Astrocyte of the spinal cord (primary cell): ENCODE measurements around the gene NACC1.

Source experiments
- DNase-seq: peaks from one replicate; pipeline ENCODE4 v3.0.0; 2011; ENCODE audit warnings: low read depth, low spot score
- H3K4me3 ChIP-seq: 2 replicates; pipeline ENCODE4 v1.5.1; 2011; ENCODE audit warnings: low read depth, mild to moderate bottlenecking, low read length, moderate library complexity
- CTCF ChIP-seq: IDR thresholded peaks from 2 replicates; pipeline ENCODE4 v1.5.1; 2012; ENCODE audit warnings: low read depth, mild to moderate bottlenecking, low read length, inconsistent platforms
- in situ Hi-C: cut with HindIII; loops from 2 replicates; pipeline ENCODE4 v1.10.0; 2017; ENCODE audit warnings: low sequenced_read_pairs

NACC1 gene

GRCh38 chr19:13099073-13099999 lies 18.7 kb upstream of the NACC1 start:
- in situ Hi-C loops = no loop called here
- H3K4me3 ChIP-seq = no peak overlapping the region
- no peak for DNase-seq
- TF ChIP-seq CTCF = no peak

GRCh38 chr19:13100031-13100588 lies 18.0 kb upstream of the NACC1 start:
- H3K4me3 ChIP-seq = no peak overlapping the region
- in situ Hi-C loops = no loop called here
- no peak for DNase-seq
- TF ChIP-seq CTCF = no peak

- no peak for DNase-seq
- in situ Hi-C loops = no loop called here
- peak; percentile 39 for TF ChIP-seq CTCF
- H3K4me3 ChIP-seq = no peak overlapping the region
Observed at GRCh38 chr19:13100841-13101589, 17.0 kb upstream of the NACC1 start.

- in situ Hi-C loops = no loop called here
- no peak for DNase-seq
- no peak for TF ChIP-seq CTCF
- H3K4me3 ChIP-seq = no peak overlapping the region
Observed at GRCh38 chr19:13101590-13102415, 16.3 kb upstream of the NACC1 start.

GRCh38 chr19:13102416-13102665 lies 15.7 kb upstream of the NACC1 start:
- no peak for TF ChIP-seq CTCF
- peak overlapping the region; percentile 0 for H3K4me3 ChIP-seq
- in situ Hi-C loops = no loop called here
- DNase-seq = no peak
